ENCODE data around the gene DAB2IP.

- TF ChIP-seq, protein P1, sequence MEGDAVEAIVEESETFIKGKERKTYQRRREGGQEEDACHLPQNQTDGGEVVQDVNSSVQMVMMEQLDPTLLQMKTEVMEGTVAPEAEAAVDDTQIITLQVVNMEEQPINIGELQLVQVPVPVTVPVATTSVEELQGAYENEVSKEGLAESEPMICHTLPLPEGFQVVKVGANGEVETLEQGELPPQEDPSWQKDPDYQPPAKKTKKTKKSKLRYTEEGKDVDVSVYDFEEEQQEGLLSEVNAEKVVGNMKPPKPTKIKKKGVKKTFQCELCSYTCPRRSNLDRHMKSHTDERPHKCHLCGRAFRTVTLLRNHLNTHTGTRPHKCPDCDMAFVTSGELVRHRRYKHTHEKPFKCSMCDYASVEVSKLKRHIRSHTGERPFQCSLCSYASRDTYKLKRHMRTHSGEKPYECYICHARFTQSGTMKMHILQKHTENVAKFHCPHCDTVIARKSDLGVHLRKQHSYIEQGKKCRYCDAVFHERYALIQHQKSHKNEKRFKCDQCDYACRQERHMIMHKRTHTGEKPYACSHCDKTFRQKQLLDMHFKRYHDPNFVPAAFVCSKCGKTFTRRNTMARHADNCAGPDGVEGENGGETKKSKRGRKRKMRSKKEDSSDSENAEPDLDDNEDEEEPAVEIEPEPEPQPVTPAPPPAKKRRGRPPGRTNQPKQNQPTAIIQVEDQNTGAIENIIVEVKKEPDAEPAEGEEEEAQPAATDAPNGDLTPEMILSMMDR (IDR thresholded peaks at IDR 0.05): no peak
- no peak for TF ChIP-seq POLR2A (IDR thresholded peaks at IDR 0.05)
Measured at GRCh38 chr9:121604654-121605053, 46.8 kb upstream of the DAB2IP start.
